Type B pancreatic cell (in vitro differentiated cells): Measurements from ENCODE around the gene ABCC10. TPM values are rescaled to one million over a fixed set of nuclear protein-coding genes. Genes with fewer than 3 reads are reported as not detected.
"Not testable (repeated sequence)": the region's sequence is repeated elsewhere in the genome, so short reads cannot be mapped to it uniquely, and the experiment has no call there.

Experiments used
- DNase-seq: peaks from one replicate; pipeline ENCODE4 v3.0.0; 2021; ENCODE audit warnings: mixed read lengths; ENCODE audit not compliant: unreplicated experiment; ENCODE audit errors: extremely low spot score
- H3K27ac Mint-ChIP-seq: 2 replicates; pipeline ENCODE4 v1.8.0; 2021; ENCODE audit warnings: mild to moderate bottlenecking, mixed read lengths
- H3K27me3 Mint-ChIP-seq: 2 replicates; pipeline ENCODE4 v1.8.0; 2021; ENCODE audit warnings: mixed read lengths
- H3K36me3 Mint-ChIP-seq: 2 replicates; pipeline ENCODE4 v1.8.0; 2021; ENCODE audit warnings: mixed read lengths
- H3K4me1 Mint-ChIP-seq: one replicate; pipeline ENCODE4 v1.8.0; 2021; ENCODE audit warnings: mixed read lengths; ENCODE audit not compliant: unreplicated experiment
- H3K4me3 Mint-ChIP-seq: 2 replicates; pipeline ENCODE4 v1.8.0; 2021; ENCODE audit warnings: mild to moderate bottlenecking, mixed read lengths
- H3K9me3 Mint-ChIP-seq: 2 replicates; pipeline ENCODE4 v1.8.0; 2021; ENCODE audit warnings: mixed read lengths
- CTCF ChIP-seq: fragments of 200-600 bp; sonication (generic); conservative IDR thresholded peaks from 2 replicates; pipeline ENCODE4 v1.5.0; 2021; ENCODE audit warnings: antibody characterized with exemption, mild to moderate bottlenecking
- total RNA-seq: library from RNA; stranded (reverse); gene quantifications from 2 replicates; pipeline ENCODE4 v1.2.1, GENCODE V29; 2021; ENCODE audit warnings: low replicate concordance

The ABCC10 gene
- total RNA-seq, 1 donor from 2014 or later = 46.5 TPM

GRCh38 chr6:43495409-43495941 lies 68.1 kb downstream of the ABCC10 start:
- peak overlapping the region; percentile 86 for H3K27ac Mint-ChIP-seq
- peaks cover 25% of the 10 kb centered on the region for H3K4me1 Mint-ChIP-seq
- H3K9me3 Mint-ChIP-seq = no peaks in the 10 kb centered on the region
- H3K27me3 Mint-ChIP-seq = no peaks in the 10 kb centered on the region
- H3K36me3 Mint-ChIP-seq = no peaks in the 10 kb centered on the region
- no peak for DNase-seq
- peak; percentile 17 for TF ChIP-seq CTCF
- no peak overlapping the region for H3K4me3 Mint-ChIP-seq

GRCh38 chr6:43496370-43497128 lies 69.2 kb downstream of the ABCC10 start:
- H3K4me1 Mint-ChIP-seq = peaks cover 25% of the 10 kb centered on the region
- no peaks in the 10 kb centered on the region for H3K27me3 Mint-ChIP-seq
- TF ChIP-seq CTCF = peak; percentile 54
- no peaks in the 10 kb centered on the region for H3K36me3 Mint-ChIP-seq
- no peaks in the 10 kb centered on the region for H3K9me3 Mint-ChIP-seq
- peak overlapping the region; percentile 86 for H3K27ac Mint-ChIP-seq
- no peak overlapping the region for H3K4me3 Mint-ChIP-seq
- DNase-seq = no peak

GRCh38 chr6:43497129-43497396 lies 69.7 kb downstream of the ABCC10 start:
- Mint-ChIP-seq H3K9me3 (no peaks in the 10 kb centered on the region), H3K4me1 (peaks cover 24% of the 10 kb centered on the region), H3K36me3 (no peaks in the 10 kb centered on the region), H3K27me3 (no peaks in the 10 kb centered on the region), H3K27ac (peak overlapping the region; percentile 56), H3K4me3 (no peak overlapping the region)
- no peak for DNase-seq
- TF ChIP-seq CTCF = no peak

GRCh38 chr6:43497689-43498088 lies 70.3 kb downstream of the ABCC10 start:
- Mint-ChIP-seq H3K9me3 (no peaks in the 10 kb centered on the region), H3K4me3 (no peak overlapping the region), H3K36me3 (no peaks in the 10 kb centered on the region), H3K27ac (peak overlapping the region; percentile 56), H3K27me3 (no peaks in the 10 kb centered on the region), H3K4me1 (peaks cover 18% of the 10 kb centered on the region)
- DNase-seq = no peak
- no peak for TF ChIP-seq CTCF

GRCh38 chr6:43498291-43498690 lies 71.0 kb downstream of the ABCC10 start:
- not testable (repeated sequence) for DNase-seq, H3K27ac Mint-ChIP-seq, H3K27me3 Mint-ChIP-seq, H3K4me3 Mint-ChIP-seq, H3K36me3 Mint-ChIP-seq, H3K9me3 Mint-ChIP-seq
- peaks cover 14% of the 10 kb centered on the region for H3K4me1 Mint-ChIP-seq

- no peaks in the 10 kb centered on the region for H3K27me3 Mint-ChIP-seq
- H3K36me3 Mint-ChIP-seq = no peaks in the 10 kb centered on the region
- no peak for TF ChIP-seq CTCF
- peaks cover 9% of the 10 kb centered on the region for H3K4me1 Mint-ChIP-seq
- DNase-seq = no peak
- no peaks in the 10 kb centered on the region for H3K9me3 Mint-ChIP-seq
- no peak overlapping the region for H3K4me3 Mint-ChIP-seq
- H3K27ac Mint-ChIP-seq = no peak overlapping the region
Observed at GRCh38 chr6:43499028-43499815, 71.9 kb downstream of the ABCC10 start.
